HCEC 1CT (cell line): ENCODE data around the gene FAM163B.
"Not testable (repeated sequence)": the region's sequence is repeated elsewhere in the genome, so short reads cannot be mapped to it uniquely, and the experiment has no call there.

Source experiments
- DNase-seq: peaks from one replicate; pipeline ENCODE4 v3.0.0-alpha.2; 2017

The FAM163B gene

GRCh38 chr9:133639613-133640012 lies 30.4 kb upstream of the FAM163B start:
- DNase-seq, result no peak

- no peak for DNase-seq
These were observed 29.5 kb upstream of the FAM163B start for GRCh38 chr9:133638711-133639110.

GRCh38 chr9:133638076-133638475 lies 28.9 kb upstream of the FAM163B start:
- no peak for DNase-seq

GRCh38 chr9:133637451-133638055 lies 28.4 kb upstream of the FAM163B start:
- DNase-seq, result no peak

GRCh38 chr9:133636902-133637301 lies 27.7 kb upstream of the FAM163B start:
- no peak for DNase-seq

GRCh38 chr9:133635533-133636531 lies 26.6 kb upstream of the FAM163B start, which contains the start of gene DBH:
Gene DBH, plus strand, starts transcription at chr9:133636363. Its CDS starts 9 bp downstream, at chr9:133636372.
- no peak for DNase-seq

GRCh38 chr9:133635098-133635497 lies 25.9 kb upstream of the FAM163B start:
- no peak for DNase-seq

GRCh38 chr9:133634081-133634691 lies 25.0 kb upstream of the FAM163B start:
- DNase-seq, result no peak

- no peak for DNase-seq
These were observed 24.5 kb upstream of the FAM163B start for GRCh38 chr9:133633681-133634080.

- no peak for DNase-seq
These were observed 23.9 kb upstream of the FAM163B start for GRCh38 chr9:133632806-133633680.

- DNase-seq, result no peak
These were observed 21.9 kb upstream of the FAM163B start for GRCh38 chr9:133631111-133631510.

GRCh38 chr9:133629221-133630110 lies 20.3 kb upstream of the FAM163B start:
- DNase-seq, result no peak

- DNase-seq, result no peak
These were observed 19.6 kb upstream of the FAM163B start for GRCh38 chr9:133628766-133629165.

- no peak for DNase-seq
These were observed 18.2 kb upstream of the FAM163B start for GRCh38 chr9:133627341-133627740.

GRCh38 chr9:133626008-133626407 lies 16.8 kb upstream of the FAM163B start:
- not testable (repeated sequence) for DNase-seq

GRCh38 chr9:133622555-133622954 lies 13.4 kb upstream of the FAM163B start:
- DNase-seq, result no peak

GRCh38 chr9:133621725-133622267 lies 12.6 kb upstream of the FAM163B start:
- DNase-seq, result no peak

- DNase-seq, result no peak
These were observed 10.6 kb upstream of the FAM163B start for GRCh38 chr9:133619791-133620190.

GRCh38 chr9:133618726-133619125 lies 9.5 kb upstream of the FAM163B start:
- no peak for DNase-seq

- DNase-seq, result no peak
These were observed 7.6 kb upstream of the FAM163B start for GRCh38 chr9:133616643-133617405.
